GM12865 (cell line): ENCODE data around the gene TOMM34.

Experiments used
- DNase-seq: peaks from one replicate; pipeline ENCODE4 v3.0.0; 2010; ENCODE audit warnings: low read depth
- H3K4me3 ChIP-seq: 2 replicates; pipeline ENCODE4 v1.5.1; 2011; ENCODE audit warnings: mild to moderate bottlenecking, low read depth, low read length, control low read depth
- TF ChIP-seq, protein P1 (sequence below): IDR thresholded peaks from 2 replicates; pipeline ENCODE4 v1.5.1; 2011; ENCODE audit warnings: low read length, control low read depth, low read depth, inconsistent platforms; ENCODE audit not compliant: insufficient read depth; ENCODE audit errors: missing control alignments

TOMM34 gene

DNA sequence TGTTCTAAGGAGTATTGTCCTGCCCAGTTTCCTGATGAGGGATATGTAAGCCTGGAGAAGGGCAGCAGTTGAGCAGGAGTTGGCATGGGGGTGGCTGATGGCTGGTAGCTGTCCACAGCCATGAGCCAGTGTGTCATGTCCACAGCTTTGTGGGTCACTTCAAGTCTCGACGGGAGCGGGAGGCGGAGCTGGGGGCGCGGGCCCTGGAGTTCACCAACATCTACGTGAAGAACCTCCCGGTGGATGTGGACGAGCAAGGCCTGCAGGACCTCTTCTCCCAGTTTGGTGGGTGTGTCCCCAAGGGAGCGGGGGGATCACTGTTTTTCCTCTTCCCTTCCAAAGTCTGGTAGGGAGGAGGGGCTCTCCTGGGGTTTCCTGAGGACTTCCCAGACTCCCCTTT, 41.4 kb downstream of the TOMM34 start:
- TF ChIP-seq, protein P1, sequence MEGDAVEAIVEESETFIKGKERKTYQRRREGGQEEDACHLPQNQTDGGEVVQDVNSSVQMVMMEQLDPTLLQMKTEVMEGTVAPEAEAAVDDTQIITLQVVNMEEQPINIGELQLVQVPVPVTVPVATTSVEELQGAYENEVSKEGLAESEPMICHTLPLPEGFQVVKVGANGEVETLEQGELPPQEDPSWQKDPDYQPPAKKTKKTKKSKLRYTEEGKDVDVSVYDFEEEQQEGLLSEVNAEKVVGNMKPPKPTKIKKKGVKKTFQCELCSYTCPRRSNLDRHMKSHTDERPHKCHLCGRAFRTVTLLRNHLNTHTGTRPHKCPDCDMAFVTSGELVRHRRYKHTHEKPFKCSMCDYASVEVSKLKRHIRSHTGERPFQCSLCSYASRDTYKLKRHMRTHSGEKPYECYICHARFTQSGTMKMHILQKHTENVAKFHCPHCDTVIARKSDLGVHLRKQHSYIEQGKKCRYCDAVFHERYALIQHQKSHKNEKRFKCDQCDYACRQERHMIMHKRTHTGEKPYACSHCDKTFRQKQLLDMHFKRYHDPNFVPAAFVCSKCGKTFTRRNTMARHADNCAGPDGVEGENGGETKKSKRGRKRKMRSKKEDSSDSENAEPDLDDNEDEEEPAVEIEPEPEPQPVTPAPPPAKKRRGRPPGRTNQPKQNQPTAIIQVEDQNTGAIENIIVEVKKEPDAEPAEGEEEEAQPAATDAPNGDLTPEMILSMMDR, result no peak
- DNase-seq, result no peak
- H3K4me3 ChIP-seq, result no peak overlapping the region

DNA sequence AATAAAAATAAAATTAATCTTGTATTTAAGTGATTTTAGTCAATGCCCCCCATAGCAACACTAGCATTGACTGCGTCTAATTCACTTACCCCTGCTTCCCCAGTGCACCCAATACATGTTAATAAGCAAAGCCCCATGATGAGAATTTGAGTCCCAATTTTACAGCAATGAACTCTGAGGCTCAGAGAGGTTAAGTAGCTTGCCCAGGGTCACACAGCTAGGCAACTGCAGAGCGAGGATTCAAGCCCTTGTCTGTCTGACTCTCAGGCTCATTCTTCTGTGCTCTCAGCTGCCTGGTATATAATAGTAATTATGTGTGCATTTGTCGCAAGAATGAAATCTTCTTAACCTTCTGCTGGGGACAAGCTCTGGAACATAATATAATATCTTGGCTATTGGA, 41.9 kb downstream of the TOMM34 start:
- no peak for DNase-seq
- TF ChIP-seq, protein P1, result no peak
- H3K4me3 ChIP-seq, result no peak overlapping the region

DNA sequence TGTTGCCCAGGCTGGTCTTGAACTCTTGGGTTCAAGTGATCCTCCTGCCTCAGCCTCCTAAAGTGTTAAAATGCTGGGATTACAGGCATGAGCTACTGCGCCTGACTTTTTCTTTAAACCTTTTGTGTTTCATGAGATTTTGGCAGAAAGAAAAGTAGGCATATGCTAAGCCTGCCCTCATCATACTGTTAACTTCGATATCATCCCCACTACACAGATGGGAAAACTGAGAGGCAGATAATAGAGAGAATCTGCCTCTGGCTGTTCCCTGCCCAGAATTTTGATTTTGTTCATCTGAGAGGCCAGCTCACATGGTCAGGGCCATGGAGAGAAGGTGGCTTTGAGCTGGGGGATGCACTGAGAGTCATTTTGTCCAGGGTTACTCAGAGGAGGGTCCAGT, 42.8 kb downstream of the TOMM34 start:
- H3K4me3 ChIP-seq, result no peak overlapping the region
- DNase-seq, result no peak
- TF ChIP-seq, protein P1, result no peak

DNA sequence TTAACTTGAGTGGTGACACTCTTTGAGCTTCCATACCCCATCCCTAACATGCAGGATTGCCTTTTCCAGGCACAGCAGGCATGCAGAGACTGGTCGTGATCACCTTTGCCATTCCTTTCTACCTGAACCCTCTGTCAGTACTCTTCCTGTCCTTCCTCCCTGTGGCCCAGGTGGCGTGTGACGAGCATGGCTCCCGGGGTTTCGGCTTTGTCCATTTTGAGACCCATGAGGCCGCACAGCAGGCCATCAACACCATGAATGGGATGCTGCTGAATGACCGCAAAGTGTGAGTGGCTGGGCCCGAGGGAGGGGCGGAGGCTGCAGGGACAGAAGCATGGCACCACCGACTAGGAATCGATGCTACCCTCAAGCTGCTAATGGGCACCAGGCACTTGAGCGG, 43.6 kb downstream of the TOMM34 start:
- no peak for DNase-seq
- TF ChIP-seq, protein P1, result no peak
- H3K4me3 ChIP-seq, result no peak overlapping the region

DNA sequence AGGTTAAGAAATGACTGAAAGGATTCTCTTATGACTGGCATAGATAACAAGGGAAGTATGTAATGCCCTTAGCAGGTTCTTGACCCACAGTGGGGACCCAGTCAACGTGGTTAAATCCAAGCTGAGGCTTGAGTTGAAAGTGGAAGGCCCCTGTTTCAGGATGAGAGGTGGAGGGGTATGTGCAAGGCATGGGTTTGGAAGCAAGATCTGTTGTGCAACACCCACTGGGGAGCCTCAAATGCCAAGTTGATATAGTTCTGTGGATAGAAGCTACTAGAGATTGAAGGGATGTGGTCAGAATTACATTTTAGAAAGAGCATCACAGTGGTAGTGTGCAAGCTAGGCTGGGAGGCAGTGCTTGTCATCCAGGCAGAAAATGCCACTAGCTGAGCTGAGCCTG, 45.3 kb downstream of the TOMM34 start:
- no peak for DNase-seq
- TF ChIP-seq, protein P1, result no peak
- no peak overlapping the region for H3K4me3 ChIP-seq

DNA sequence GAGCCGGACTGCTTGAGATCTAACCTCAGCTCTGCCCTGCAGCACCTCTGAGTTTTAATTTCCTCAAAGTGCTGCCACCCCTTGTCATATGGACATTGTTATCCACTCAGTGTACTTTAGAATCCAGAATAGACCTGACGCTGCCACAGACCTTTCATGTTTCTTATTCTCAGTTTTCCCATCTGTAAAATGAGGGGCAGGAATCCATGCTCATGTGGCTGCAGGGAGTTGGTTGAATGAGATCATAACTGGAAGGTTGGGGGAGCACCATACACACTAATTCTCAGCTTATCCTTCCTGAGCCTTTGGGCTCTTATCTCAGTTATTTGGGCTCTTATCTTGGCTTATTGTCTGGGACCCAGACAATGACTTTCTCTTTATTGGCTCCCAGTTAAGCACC, 48.0 kb downstream of the TOMM34 start:
- no peak overlapping the region for H3K4me3 ChIP-seq
- DNase-seq, result no peak
- TF ChIP-seq, protein P1, result no peak

DNA sequence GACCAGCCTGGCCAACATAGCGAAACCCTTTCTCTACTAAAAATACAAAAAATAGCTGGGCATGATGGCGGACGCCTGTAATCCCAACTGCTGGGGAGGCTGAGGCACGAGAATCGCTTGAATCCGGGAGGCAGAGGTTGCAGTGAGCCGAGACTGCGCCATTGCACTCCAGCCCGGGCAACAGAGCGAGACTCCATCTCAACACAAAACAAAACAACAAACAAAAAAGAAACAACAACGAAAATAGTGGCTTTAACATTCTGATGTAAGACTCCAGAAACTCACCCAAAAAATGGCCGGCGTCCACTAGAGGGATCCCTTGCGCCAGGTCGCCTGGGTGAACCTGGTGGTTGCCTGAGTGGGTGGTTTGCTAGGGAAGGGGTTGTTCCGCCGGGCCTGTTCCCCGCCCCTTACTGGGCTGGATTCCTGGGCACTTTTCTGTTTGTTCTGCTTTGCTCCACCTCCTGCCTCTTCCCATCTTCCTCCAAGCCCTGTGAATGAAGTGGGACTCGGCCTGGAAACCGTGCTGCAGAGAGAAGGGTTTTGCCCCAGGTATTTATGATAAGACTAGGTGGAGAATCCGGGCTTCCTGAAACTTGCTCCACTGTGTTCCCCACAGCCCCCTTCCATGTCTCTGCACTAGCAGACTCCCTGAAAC, 48.8 kb downstream of the TOMM34 start:
- H3K4me3 ChIP-seq, result no peak overlapping the region
- TF ChIP-seq, protein P1, result peak; percentile 58
- DNase-seq, result peak; percentile 72
